ENCODE results near the gene RHEBL1.

Gene RHEBL1

DNA sequence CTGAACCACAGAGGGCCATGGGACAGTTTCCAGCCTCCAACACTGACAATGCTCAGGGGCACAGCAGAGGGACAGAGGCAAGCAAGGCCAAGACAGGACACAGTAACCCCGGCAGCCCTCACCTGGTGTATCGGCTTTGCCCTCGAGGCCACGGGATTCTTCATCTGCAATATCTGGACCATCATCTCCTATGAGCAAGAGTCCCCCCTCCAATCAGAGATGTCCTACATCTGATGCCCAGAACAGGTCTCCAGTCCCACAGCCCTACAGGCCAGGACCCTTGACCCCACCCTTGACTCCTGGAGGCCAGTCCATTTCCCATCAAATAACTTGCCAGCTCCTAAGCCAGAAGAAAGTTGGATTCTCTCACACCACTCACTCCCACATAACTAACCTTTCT is 26.5 kb downstream of the RHEBL1 start:
- Histone ChIP-seq H3K4me1 (ENCODE audit: control insufficient read depth, insufficient read depth, low read length) (no peaks in the 10 kb centered on the region), H3K36me3 (ENCODE audit: control insufficient read depth in 2 of 2, insufficient read depth in 1 of 2, low read length in 2 of 2) (peaks cover 23 to 99% of the 10 kb centered on the region in 2 experiments), H3K4me3 (ENCODE audit: low read depth, low read length) (no peak overlapping the region), H3K9me3 (ENCODE audit: control insufficient read depth, insufficient read depth, low read depth, low read length) (no peaks in the 10 kb centered on the region), H3K27ac (ENCODE audit: extremely low read depth, low read depth, low read length) (no peak overlapping the region)
- TF ChIP-seq ZSCAN23 (tag by site-specific recombination; IDR thresholded peaks at IDR 0.05) = no peak
- CTCF ChIA-PET = interaction anchor here (0.5 to 2.7 kb wide), 24 partner anchors 8 to 966 kb away, joined by 3 to 18 read pairs (median 6); partner anchors contain the start of gene RHEBL1
- POLR2A ChIA-PET = interaction anchor here (0.7 to 1.7 kb wide), 4 partner anchors 8 to 87 kb away, joined by 3 to 7 read pairs (median 4); partner anchors contain the start of gene TUBA1B

- peaks cover 13 to 99% of the 10 kb centered on the region in 2 experiments for H3K36me3 ChIP-seq (ENCODE audit: control insufficient read depth in 2 of 2, insufficient read depth in 1 of 2, low read length in 2 of 2)
- POLR2A ChIA-PET = no interaction called here
- no peaks in the 10 kb centered on the region for H3K9me3 ChIP-seq (ENCODE audit: control insufficient read depth, insufficient read depth, low read depth, low read length)
- TF ChIP-seq SP2 (tag by site-specific recombination; IDR thresholded peaks at IDR 0.05) (peak; percentile 34), ZNF2 (tag by site-specific recombination; IDR thresholded peaks at IDR 0.05) (no peak)
- TF ChIP-seq, protein P1, sequence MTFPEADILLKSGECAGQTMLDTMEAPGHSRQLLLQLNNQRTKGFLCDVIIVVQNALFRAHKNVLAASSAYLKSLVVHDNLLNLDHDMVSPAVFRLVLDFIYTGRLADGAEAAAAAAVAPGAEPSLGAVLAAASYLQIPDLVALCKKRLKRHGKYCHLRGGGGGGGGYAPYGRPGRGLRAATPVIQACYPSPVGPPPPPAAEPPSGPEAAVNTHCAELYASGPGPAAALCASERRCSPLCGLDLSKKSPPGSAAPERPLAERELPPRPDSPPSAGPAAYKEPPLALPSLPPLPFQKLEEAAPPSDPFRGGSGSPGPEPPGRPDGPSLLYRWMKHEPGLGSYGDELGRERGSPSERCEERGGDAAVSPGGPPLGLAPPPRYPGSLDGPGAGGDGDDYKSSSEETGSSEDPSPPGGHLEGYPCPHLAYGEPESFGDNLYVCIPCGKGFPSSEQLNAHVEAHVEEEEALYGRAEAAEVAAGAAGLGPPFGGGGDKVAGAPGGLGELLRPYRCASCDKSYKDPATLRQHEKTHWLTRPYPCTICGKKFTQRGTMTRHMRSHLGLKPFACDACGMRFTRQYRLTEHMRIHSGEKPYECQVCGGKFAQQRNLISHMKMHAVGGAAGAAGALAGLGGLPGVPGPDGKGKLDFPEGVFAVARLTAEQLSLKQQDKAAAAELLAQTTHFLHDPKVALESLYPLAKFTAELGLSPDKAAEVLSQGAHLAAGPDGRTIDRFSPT (tag by site-specific recombination; IDR thresholded peaks at IDR 0.05) = 0 out of 2 replicates have a peak, but pooled peaks have one; percentile 16
- H3K4me3 ChIP-seq (ENCODE audit: low read depth, low read length) = no peak overlapping the region
- CTCF ChIA-PET = interaction anchor here (1.0 to 2.0 kb wide), 2 partner anchors 23 to 57 kb away, joined by 5 to 6 read pairs; no protein-coding TSS in a partner anchor
- H3K27ac ChIP-seq (ENCODE audit: extremely low read depth, low read depth, low read length) = no peak overlapping the region
- H3K4me1 ChIP-seq (ENCODE audit: control insufficient read depth, insufficient read depth, low read length) = no peaks in the 10 kb centered on the region
Observed at GRCh38 chr12:49041881-49042484, 27.8 kb downstream of the RHEBL1 start.

DNA sequence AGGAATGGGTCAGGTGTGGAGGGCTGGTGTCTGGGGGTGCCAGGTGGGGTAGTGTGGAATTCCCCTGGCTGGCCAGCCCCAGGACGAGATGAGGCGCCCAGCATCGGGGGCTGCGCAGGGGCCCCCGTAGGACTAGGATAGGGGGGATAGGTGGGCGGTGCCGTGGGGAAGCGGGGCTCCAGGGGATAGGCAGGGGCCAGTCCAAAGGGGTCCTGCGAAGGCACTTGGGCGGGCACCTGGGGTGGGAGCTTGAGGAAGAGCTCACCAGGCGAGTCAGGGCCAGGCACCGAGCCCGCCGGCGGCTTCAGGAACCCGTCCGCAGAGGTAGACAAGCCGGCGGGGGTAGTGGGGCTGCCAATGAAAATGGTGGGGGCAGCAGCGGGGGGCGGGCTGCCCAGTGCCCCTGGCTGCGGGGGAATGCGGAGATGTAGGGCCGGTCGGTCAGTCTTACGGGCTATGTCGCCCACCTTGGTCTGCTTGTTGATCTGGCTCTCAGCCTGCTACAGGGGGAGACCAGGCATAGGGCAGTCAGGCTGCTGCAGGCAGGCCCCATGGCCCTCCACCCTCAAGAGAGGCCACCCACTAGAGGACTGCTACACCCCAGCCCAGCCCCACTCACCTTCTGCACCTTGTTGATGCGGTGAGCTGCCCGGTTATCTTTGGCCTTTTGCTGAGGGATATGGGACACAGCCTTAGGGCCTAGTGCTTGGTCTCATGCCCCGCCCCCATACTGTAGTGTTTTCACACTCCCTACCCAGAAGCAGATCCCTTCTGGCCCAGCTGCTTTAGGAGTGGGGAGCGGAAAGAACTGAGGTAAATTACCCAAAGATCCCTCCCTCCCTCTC is 28.5 kb downstream of the RHEBL1 start:
- Histone ChIP-seq H3K4me3 (ENCODE audit: low read depth, low read length) (no peak overlapping the region), H3K27ac (ENCODE audit: extremely low read depth, low read depth, low read length) (no peak overlapping the region), H3K4me1 (ENCODE audit: control insufficient read depth, insufficient read depth, low read length) (no peaks in the 10 kb centered on the region), H3K9me3 (ENCODE audit: control insufficient read depth, insufficient read depth, low read depth, low read length) (no peaks in the 10 kb centered on the region), H3K36me3 (ENCODE audit: control insufficient read depth in 2 of 2, insufficient read depth in 1 of 2, low read length in 2 of 2) (peaks cover 16 to 98% of the 10 kb centered on the region in 2 experiments)
- ChIA-PET CTCF (interaction anchor here (1.0 to 1.1 kb wide), 2 partner anchors 22 to 51 kb away, joined by 3 to 5 read pairs; no protein-coding TSS in a partner anchor), POLR2A (interaction anchor here (0.5 kb wide), 1 partner anchor 60 kb away, joined by 3 read pairs; no protein-coding TSS in a partner anchor)
- TF ChIP-seq ZNF600 (tag by site-specific recombination; IDR thresholded peaks at IDR 0.05) = no peak
- peak; percentile 49; the same call in 1 of the 2 replicates for TF ChIP-seq ZNF394 (tag by site-specific recombination; IDR thresholded peaks at IDR 0.05; ENCODE audit: borderline replicate concordance)

- TF ChIP-seq, protein P1 (tag by site-specific recombination; IDR thresholded peaks at IDR 0.05) = 0 out of 2 replicates have a peak, but pooled peaks have one; percentile 43
- TF ChIP-seq, protein P2, sequence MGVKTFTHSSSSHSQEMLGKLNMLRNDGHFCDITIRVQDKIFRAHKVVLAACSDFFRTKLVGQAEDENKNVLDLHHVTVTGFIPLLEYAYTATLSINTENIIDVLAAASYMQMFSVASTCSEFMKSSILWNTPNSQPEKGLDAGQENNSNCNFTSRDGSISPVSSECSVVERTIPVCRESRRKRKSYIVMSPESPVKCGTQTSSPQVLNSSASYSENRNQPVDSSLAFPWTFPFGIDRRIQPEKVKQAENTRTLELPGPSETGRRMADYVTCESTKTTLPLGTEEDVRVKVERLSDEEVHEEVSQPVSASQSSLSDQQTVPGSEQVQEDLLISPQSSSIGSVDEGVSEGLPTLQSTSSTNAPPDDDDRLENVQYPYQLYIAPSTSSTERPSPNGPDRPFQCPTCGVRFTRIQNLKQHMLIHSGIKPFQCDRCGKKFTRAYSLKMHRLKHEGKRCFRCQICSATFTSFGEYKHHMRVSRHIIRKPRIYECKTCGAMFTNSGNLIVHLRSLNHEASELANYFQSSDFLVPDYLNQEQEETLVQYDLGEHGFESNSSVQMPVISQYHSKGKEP (tag by site-specific recombination; IDR thresholded peaks at IDR 0.05) = no peak
- TF ChIP-seq PRDM1 (tag by site-specific recombination; IDR thresholded peaks at IDR 0.05) (no peak), ZNF350 (tag by site-specific recombination; IDR thresholded peaks at IDR 0.05) (no peak), KLF16 (tag by site-specific recombination; IDR thresholded peaks at IDR 0.05) (no peak), ZNF791 (tag by site-specific recombination; IDR thresholded peaks at IDR 0.05) (no peak), ZNF610 (tag by site-specific recombination; IDR thresholded peaks at IDR 0.05; ENCODE audit: borderline replicate concordance) (no peak)
- H3K36me3 ChIP-seq (ENCODE audit: control insufficient read depth in 2 of 2, insufficient read depth in 1 of 2, low read length in 2 of 2) = peaks cover 21 to 97% of the 10 kb centered on the region in 2 experiments
- CTCF ChIA-PET = interaction anchor here (0.5 to 1.6 kb wide), 3 partner anchors 38 to 52 kb away, joined by 3 to 5 read pairs (median 4); no protein-coding TSS in a partner anchor
Observed at GRCh38 chr12:49040364-49040855, 29.4 kb downstream of the RHEBL1 start.

More at GRCh38 chr12:49040364-49040855, 29.4 kb downstream of the RHEBL1 start:
- Histone ChIP-seq H3K9me3 (ENCODE audit: control insufficient read depth, insufficient read depth, low read depth, low read length) (no peaks in the 10 kb centered on the region), H3K27ac (ENCODE audit: extremely low read depth, low read depth, low read length) (no peak overlapping the region), H3K4me3 (ENCODE audit: low read depth, low read length) (no peak overlapping the region), H3K4me1 (ENCODE audit: control insufficient read depth, insufficient read depth, low read length) (no peaks in the 10 kb centered on the region)
- POLR2A ChIA-PET = interaction anchor here (0.5 to 1.5 kb wide), 2 partner anchors 9 to 61 kb away, joined by 3 to 6 read pairs; no protein-coding TSS in a partner anchor
